PC-9 (cell line): ENCODE measurements around the gene COL16A1.

Source experiments
- EZH2 ChIP-seq: fragments of 200-600 bp; sonication (generic); IDR thresholded peaks from 2 replicates; pipeline ENCODE4 v1.8.0; 2017; ENCODE audit warnings: antibody characterized with exemption, low read depth
- TF ChIP-seq, protein P1 (sequence below): fragments of 200-600 bp; sonication (generic); conservative IDR thresholded peaks from 2 replicates; pipeline ENCODE4 v1.6.1; 2017; ENCODE audit warnings: mixed run types, antibody characterized with exemption, mild to moderate bottlenecking, moderate library complexity

GRCh38 chr1:31651766-31652165, 52.1 kb downstream of the COL16A1 start:
- TF ChIP-seq, protein P1, sequence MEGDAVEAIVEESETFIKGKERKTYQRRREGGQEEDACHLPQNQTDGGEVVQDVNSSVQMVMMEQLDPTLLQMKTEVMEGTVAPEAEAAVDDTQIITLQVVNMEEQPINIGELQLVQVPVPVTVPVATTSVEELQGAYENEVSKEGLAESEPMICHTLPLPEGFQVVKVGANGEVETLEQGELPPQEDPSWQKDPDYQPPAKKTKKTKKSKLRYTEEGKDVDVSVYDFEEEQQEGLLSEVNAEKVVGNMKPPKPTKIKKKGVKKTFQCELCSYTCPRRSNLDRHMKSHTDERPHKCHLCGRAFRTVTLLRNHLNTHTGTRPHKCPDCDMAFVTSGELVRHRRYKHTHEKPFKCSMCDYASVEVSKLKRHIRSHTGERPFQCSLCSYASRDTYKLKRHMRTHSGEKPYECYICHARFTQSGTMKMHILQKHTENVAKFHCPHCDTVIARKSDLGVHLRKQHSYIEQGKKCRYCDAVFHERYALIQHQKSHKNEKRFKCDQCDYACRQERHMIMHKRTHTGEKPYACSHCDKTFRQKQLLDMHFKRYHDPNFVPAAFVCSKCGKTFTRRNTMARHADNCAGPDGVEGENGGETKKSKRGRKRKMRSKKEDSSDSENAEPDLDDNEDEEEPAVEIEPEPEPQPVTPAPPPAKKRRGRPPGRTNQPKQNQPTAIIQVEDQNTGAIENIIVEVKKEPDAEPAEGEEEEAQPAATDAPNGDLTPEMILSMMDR = no peak
- no peak for TF ChIP-seq EZH2
